T-helper 22 cell (primary cell): ENCODE data around the gene BSND.

Experiments
- DNase-seq: peaks from one replicate; pipeline ENCODE4 v3.0.0-alpha.2; 2020; ENCODE audit warnings: low read depth

BSND gene

GRCh38 chr1:55061000-55061705, 62.4 kb downstream of the BSND start:
- no peak for DNase-seq
